Glutamatergic neuron (in vitro differentiated cells): ENCODE measurements around the gene FKRP. TPM values are rescaled to one million over a fixed set of nuclear protein-coding genes. Genes with fewer than 3 reads are reported as not detected.

Experiments
- DNase-seq: peaks from one replicate; pipeline ENCODE4 v3.0.0; 2022
- H3K27ac Mint-ChIP-seq: one replicate; pipeline ENCODE4 v1.8.0; 2020; ENCODE audit warnings: mild to moderate bottlenecking, mixed read lengths, inconsistent platforms; ENCODE audit not compliant: unreplicated experiment
- H3K27me3 Mint-ChIP-seq: one replicate; pipeline ENCODE4 v1.8.0; 2020; ENCODE audit warnings: mild to moderate bottlenecking, moderate library complexity, mixed read lengths, inconsistent platforms; ENCODE audit not compliant: unreplicated experiment
- H3K36me3 Mint-ChIP-seq: one replicate; pipeline ENCODE4 v1.8.0; 2020; ENCODE audit warnings: mild to moderate bottlenecking, mixed read lengths, inconsistent platforms; ENCODE audit not compliant: unreplicated experiment
- H3K4me1 Mint-ChIP-seq: one replicate; pipeline ENCODE4 v1.8.0; 2020; ENCODE audit warnings: mild to moderate bottlenecking, low read depth, mixed read lengths, inconsistent platforms; ENCODE audit not compliant: unreplicated experiment
- H3K4me3 Mint-ChIP-seq: one replicate; pipeline ENCODE4 v1.8.0; 2020; ENCODE audit warnings: mild to moderate bottlenecking, mixed read lengths, inconsistent platforms; ENCODE audit not compliant: unreplicated experiment
- H3K9me3 Mint-ChIP-seq: one replicate; pipeline ENCODE4 v1.8.0; 2020; ENCODE audit warnings: mild to moderate bottlenecking, moderate library complexity, mixed read lengths, inconsistent platforms; ENCODE audit not compliant: unreplicated experiment
- total RNA-seq: library from RNA; stranded (reverse); fragmentation: NEBNext Ultra II Directional; extraction: Animal tissue kit (Norgen Biotek cat#: 25700); gene quantifications from one replicate; pipeline ENCODE4 v1.2.1, GENCODE V29; 2021; ENCODE audit not compliant: unreplicated experiment
- TF ChIP-seq, protein P1 (sequence below): fragments of 200-600 bp; sonication (generic); IDR thresholded peaks from one replicate; pipeline ENCODE4 v1.5.0; 2021; ENCODE audit not compliant: partially characterized antibody, unreplicated experiment

Gene FKRP
- total RNA-seq, 1 donor from 2014 or later, result 46.6 TPM

DNA sequence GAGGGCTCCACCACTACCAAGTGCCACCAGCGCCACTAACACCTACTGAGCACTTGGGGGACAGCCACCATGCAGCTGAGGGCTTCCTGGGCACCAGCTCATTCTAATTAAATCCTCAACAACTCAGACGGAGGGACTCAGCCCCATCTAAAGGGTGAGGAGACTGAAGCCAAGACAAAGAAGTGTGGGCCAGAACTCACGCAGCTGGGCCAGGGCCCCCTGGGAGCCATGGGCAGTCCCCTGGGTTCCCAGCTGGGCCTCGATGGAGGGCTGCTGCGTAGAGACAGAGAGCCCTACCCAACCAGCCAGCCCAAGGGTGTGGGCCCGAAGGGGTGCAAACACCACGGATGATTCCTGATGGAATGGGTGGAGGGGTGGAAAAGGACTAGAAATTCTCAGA lies 16.2 kb upstream of the FKRP start:
- Mint-ChIP-seq H3K4me1 (peaks cover 41% of the 10 kb centered on the region), H3K27ac (no peak overlapping the region), H3K36me3 (no peaks in the 10 kb centered on the region), H3K9me3 (peaks cover 12% of the 10 kb centered on the region), H3K4me3 (no peak overlapping the region), H3K27me3 (peaks cover 27% of the 10 kb centered on the region)
- TF ChIP-seq, protein P1, sequence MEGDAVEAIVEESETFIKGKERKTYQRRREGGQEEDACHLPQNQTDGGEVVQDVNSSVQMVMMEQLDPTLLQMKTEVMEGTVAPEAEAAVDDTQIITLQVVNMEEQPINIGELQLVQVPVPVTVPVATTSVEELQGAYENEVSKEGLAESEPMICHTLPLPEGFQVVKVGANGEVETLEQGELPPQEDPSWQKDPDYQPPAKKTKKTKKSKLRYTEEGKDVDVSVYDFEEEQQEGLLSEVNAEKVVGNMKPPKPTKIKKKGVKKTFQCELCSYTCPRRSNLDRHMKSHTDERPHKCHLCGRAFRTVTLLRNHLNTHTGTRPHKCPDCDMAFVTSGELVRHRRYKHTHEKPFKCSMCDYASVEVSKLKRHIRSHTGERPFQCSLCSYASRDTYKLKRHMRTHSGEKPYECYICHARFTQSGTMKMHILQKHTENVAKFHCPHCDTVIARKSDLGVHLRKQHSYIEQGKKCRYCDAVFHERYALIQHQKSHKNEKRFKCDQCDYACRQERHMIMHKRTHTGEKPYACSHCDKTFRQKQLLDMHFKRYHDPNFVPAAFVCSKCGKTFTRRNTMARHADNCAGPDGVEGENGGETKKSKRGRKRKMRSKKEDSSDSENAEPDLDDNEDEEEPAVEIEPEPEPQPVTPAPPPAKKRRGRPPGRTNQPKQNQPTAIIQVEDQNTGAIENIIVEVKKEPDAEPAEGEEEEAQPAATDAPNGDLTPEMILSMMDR, result no peak
- DNase-seq, result no peak

DNA sequence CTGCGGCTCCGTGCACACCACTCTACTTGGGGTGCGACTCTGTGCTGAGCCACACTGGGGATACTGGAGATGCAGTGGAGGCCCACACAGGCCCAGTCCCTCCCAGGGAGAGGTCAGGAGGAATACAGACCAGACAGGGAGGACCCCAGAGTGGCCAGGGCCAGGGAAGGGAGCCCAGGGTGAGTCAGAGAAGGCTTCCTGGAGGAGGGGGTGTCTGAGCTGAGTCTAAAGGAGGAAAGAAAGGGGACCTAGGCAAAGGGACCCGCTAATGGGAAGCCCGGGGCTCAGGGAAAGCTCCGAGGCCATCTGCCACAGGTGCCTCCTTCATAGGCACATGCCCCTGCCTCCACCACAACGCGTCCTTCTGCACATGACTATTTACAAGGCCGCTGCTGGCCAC lies 15.7 kb upstream of the FKRP start:
- no peaks in the 10 kb centered on the region for H3K36me3 Mint-ChIP-seq
- peaks cover 12% of the 10 kb centered on the region for H3K9me3 Mint-ChIP-seq
- peaks cover 27% of the 10 kb centered on the region for H3K27me3 Mint-ChIP-seq
- H3K4me1 Mint-ChIP-seq, result peaks cover 40% of the 10 kb centered on the region
- DNase-seq, result no peak
- H3K4me3 Mint-ChIP-seq, result no peak overlapping the region
- H3K27ac Mint-ChIP-seq, result no peak overlapping the region
- TF ChIP-seq, protein P1, result no peak

DNA sequence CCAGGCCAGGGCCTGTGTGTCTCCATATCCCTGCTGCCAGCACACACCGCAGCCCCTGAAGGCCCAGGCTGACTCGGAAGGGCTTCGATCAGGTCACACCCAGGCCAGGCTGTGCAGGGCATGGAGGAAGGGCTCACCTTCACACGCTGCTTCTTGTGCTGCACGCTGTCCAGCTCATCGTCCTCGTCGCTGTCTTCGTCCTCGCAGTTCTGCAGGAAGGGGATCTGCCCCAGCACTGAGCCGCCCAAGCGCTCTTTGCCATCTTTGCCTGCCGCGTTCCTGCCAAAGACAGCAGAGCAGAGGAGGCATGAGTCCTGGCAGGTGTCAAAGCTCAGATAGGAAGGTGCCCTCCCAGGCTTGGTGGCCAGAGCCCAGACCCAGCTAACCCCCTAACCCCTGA lies 15.3 kb upstream of the FKRP start:
- no peak for DNase-seq
- no peak overlapping the region for H3K27ac Mint-ChIP-seq
- peaks cover 38% of the 10 kb centered on the region for H3K4me1 Mint-ChIP-seq
- H3K36me3 Mint-ChIP-seq, result no peaks in the 10 kb centered on the region
- H3K27me3 Mint-ChIP-seq, result peaks cover 27% of the 10 kb centered on the region
- TF ChIP-seq, protein P1, result no peak
- H3K4me3 Mint-ChIP-seq, result no peak overlapping the region
- H3K9me3 Mint-ChIP-seq, result peaks cover 12% of the 10 kb centered on the region

DNA sequence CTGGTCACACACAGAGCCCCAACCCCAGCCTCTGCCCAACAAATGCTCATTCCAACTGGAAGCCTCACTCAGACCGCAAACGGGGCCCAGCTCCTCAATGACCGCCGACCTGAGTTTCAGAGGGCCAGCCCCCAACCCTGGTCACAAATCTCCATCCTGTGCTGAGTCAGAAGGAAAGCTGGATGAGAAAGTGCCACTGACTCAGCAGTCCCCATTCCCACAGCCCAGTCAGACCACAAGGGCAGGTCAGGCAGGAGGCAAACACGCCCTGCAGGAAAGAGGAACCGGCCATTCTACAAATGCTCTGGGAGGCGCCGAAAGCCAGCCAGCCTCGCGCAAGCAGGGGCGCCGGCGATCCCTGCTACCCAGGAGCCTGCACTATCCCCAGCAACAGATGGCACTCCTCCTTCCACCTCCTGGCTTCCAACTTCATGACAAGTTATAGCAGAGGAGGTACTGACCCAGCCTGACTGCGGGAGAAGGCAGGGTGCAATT lies 14.8 kb upstream of the FKRP start:
- Mint-ChIP-seq H3K27ac (peak overlapping the region; percentile 55), H3K4me1 (peaks cover 34% of the 10 kb centered on the region), H3K36me3 (no peaks in the 10 kb centered on the region), H3K27me3 (peaks cover 23% of the 10 kb centered on the region), H3K9me3 (peaks cover 12% of the 10 kb centered on the region), H3K4me3 (no peak overlapping the region)
- TF ChIP-seq, protein P1, result no peak
- no peak for DNase-seq

DNA sequence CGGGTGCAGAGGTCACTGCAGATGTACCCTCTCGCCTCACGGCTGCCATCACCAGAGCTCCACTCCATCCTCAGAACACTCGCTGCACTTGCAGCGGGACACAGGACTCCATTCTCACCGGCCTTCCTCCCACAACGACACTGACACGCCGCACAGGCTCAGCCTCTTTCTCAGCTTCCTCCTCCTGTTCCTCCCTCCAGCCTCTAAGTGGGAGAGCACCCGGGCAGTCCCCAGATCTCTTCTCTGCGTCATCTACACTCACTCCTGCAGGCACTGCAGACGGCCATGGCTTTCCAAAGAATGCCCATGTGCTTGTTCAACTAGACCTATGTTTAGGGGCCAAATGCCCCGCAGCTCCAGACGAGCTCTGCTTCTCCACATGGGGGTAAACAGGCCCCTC lies 14.3 kb upstream of the FKRP start:
- H3K36me3 Mint-ChIP-seq, result no peaks in the 10 kb centered on the region
- peak overlapping the region; percentile 67 for H3K4me3 Mint-ChIP-seq
- DNase-seq, result no peak
- H3K27ac Mint-ChIP-seq, result peak overlapping the region; percentile 23
- peaks cover 19% of the 10 kb centered on the region for H3K27me3 Mint-ChIP-seq
- H3K9me3 Mint-ChIP-seq, result peaks cover 8% of the 10 kb centered on the region
- peaks cover 29% of the 10 kb centered on the region for H3K4me1 Mint-ChIP-seq
- TF ChIP-seq, protein P1, result no peak
